KOPT-K1 (cell line): ENCODE data around the gene FTO.

ENCODE experiments used
- H3K27ac ChIP-seq: fragments of 200-600 bp; sonication (generic); 2 replicates; pipeline ENCODE4 v1.5.1; 2016; ENCODE audit warnings: antibody characterized with exemption, mild to moderate bottlenecking, low read depth, low read length; ENCODE audit not compliant: poor library complexity, severe bottlenecking
- H3K36me3 ChIP-seq: fragments of 200-600 bp; sonication (generic); 2 replicates; pipeline ENCODE4 v1.5.1; 2017; ENCODE audit warnings: antibody characterized with exemption, mild to moderate bottlenecking, low read length, moderate library complexity; ENCODE audit not compliant: insufficient read depth
- H3K9me3 ChIP-seq: fragments of 200-600 bp; sonication (generic); 2 replicates; pipeline ENCODE4 v1.5.1; 2017; ENCODE audit warnings: antibody characterized with exemption, low read length, mild to moderate bottlenecking; ENCODE audit not compliant: insufficient read depth, poor library complexity, severe bottlenecking

FTO gene

GRCh38 chr16:54080524-54081008 is 376.6 kb downstream of the FTO start:
- H3K27ac ChIP-seq: no peak overlapping the region
- H3K36me3 ChIP-seq: no peaks in the 10 kb centered on the region
- no peaks in the 10 kb centered on the region for H3K9me3 ChIP-seq

GRCh38 chr16:54086791-54087190 is 382.8 kb downstream of the FTO start:
- no peaks in the 10 kb centered on the region for H3K9me3 ChIP-seq
- no peaks in the 10 kb centered on the region for H3K36me3 ChIP-seq
- H3K27ac ChIP-seq: no peak overlapping the region

DNA sequence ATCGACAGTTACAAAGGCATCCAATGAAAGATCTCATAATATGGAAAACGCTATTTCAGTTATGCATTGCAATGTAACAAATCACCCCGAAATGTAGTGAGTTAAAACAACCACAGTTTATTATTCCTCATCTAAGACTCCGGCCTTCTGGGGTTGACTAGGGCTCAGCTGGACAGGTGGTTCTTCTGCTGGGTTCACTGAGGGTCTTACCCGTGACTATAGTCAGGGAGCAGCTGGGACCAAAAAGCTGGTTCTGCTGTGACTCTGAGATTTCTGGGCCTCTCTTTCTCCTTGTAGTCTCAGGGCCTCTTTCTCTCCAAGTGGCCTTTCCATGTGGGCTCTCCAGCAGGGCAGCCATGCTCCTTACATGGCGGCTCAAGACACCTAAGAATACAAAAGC is 386.6 kb downstream of the FTO start:
- no peaks in the 10 kb centered on the region for H3K9me3 ChIP-seq
- no peaks in the 10 kb centered on the region for H3K36me3 ChIP-seq
- H3K27ac ChIP-seq: no peak overlapping the region

- Histone ChIP-seq H3K36me3 (no peaks in the 10 kb centered on the region), H3K9me3 (peaks cover 5% of the 10 kb centered on the region), H3K27ac (no peak overlapping the region)
These were observed 389.3 kb downstream of the FTO start for GRCh38 chr16:54093281-54093680.

GRCh38 chr16:54094641-54095040 is 390.7 kb downstream of the FTO start:
- H3K9me3 ChIP-seq: peaks cover 5% of the 10 kb centered on the region
- no peaks in the 10 kb centered on the region for H3K36me3 ChIP-seq
- no peak overlapping the region for H3K27ac ChIP-seq

DNA sequence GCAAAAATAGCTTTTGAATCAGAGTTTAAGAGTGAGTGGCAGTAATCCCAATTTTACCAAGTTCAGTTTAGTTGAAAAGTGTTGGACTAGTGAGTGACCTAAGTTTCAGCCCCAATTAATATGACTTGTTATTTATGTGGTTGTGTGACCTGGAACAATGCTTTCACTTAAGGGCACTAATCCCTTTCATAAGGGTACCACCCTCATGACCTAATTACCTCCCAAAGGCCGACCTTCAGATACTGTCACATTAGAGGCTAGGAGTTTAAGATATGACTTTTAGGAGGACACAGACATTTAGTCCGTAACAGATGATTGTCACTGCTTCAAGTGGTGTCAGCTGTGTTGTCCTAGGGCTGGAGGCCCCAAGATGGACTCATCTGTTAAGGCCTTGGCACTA is 392.7 kb downstream of the FTO start:
- peaks cover 5% of the 10 kb centered on the region for H3K9me3 ChIP-seq
- H3K36me3 ChIP-seq: no peaks in the 10 kb centered on the region
- H3K27ac ChIP-seq: no peak overlapping the region

GRCh38 chr16:54097774-54098173 is 393.8 kb downstream of the FTO start:
- Histone ChIP-seq H3K27ac (no peak overlapping the region), H3K36me3 (no peaks in the 10 kb centered on the region), H3K9me3 (peaks cover 5% of the 10 kb centered on the region)

GRCh38 chr16:54098247-54098646 is 394.3 kb downstream of the FTO start:
- Histone ChIP-seq H3K27ac (no peak overlapping the region), H3K9me3 (peaks cover 5% of the 10 kb centered on the region), H3K36me3 (no peaks in the 10 kb centered on the region)

DNA sequence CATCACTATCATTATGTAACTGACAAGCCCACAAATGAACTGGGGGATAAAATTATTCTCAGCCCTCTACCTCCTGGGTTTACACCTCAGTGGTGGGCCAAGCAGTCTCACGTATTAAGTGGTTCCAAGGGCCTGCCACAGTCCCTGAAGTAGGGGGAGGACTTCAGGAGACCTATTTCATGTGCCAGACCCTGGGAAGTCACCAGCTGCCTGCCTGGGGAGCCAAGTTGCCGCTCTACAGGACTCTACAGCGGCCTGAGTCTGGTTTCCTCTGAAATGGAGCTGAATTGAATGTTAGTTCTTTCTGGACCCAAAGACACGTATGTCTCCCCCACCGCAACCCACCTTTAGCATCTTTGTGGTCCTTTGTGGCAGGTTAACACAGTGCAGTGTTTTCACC is 395.7 kb downstream of the FTO start:
- peaks cover 5% of the 10 kb centered on the region for H3K9me3 ChIP-seq
- H3K27ac ChIP-seq: no peak overlapping the region

GRCh38 chr16:54102888-54103866 is 399.2 kb downstream of the FTO start:
- H3K27ac ChIP-seq: no peak overlapping the region

More for the DNA sequence above, 395.7 kb downstream of the FTO start:
- H3K36me3 ChIP-seq: no peaks in the 10 kb centered on the region

GRCh38 chr16:54106057-54106456 is 402.1 kb downstream of the FTO start:
- Histone ChIP-seq H3K27ac (no peak overlapping the region), H3K36me3 (no peaks in the 10 kb centered on the region), H3K9me3 (no peaks in the 10 kb centered on the region)

More at GRCh38 chr16:54102888-54103866, 399.2 kb downstream of the FTO start:
- Histone ChIP-seq H3K9me3 (no peaks in the 10 kb centered on the region), H3K36me3 (no peaks in the 10 kb centered on the region)

GRCh38 chr16:54107583-54108202 is 403.7 kb downstream of the FTO start:
- Histone ChIP-seq H3K9me3 (no peaks in the 10 kb centered on the region), H3K27ac (no peak overlapping the region), H3K36me3 (peaks cover under 1% of the 10 kb centered on the region; the same call in 1 of the 2 replicates)

- H3K9me3 ChIP-seq: no peaks in the 10 kb centered on the region
- H3K27ac ChIP-seq: no peak overlapping the region
- peaks cover 6% of the 10 kb centered on the region; the same call in 1 of the 2 replicates for H3K36me3 ChIP-seq
These were observed 406.3 kb downstream of the FTO start for GRCh38 chr16:54110016-54110981.

DNA sequence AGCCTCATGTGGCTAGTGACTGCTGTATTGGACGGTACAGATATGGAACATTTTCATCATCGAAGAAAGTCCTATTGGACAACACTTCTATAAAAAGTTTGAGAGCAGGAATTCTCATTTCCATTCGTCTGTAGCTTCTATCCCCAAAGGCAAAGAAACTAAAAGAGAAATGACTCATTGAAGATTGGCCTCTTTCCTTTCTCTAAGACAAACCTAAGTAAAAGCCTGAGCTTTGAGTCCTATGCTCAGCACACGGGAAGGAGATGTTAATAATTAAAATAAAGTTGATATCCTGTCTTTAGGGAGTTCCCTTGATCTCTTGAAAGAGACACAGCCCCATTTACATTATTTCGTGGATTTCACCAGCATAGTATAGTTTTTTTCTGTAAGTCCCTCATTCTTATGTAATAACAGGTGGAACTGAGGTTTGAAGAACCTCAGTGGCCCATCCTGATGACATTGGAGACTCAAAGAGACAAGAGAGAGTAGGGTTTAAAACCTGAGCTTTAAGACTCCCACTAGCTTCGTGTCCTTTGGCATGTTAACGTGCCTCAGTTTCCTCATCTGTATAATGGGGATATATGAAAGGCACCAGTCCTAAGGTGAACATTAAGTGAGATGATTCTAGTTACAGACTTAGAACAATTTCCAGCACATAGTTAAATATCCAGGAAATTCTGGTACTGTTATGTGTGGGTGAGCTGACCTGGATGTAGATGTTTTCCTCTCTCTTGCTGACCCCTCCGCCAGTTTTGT is 408.7 kb downstream of the FTO start:
- no peak overlapping the region for H3K27ac ChIP-seq
- no peaks in the 10 kb centered on the region for H3K9me3 ChIP-seq
- H3K36me3 ChIP-seq: peaks cover 6% of the 10 kb centered on the region; the same call in 1 of the 2 replicates
